HCT116 (cell line): ENCODE data around the gene GRK5. TPM values are rescaled to one million over a fixed set of nuclear protein-coding genes. Genes with fewer than 3 reads are reported as not detected.

ENCODE experiments used
- ATAC-seq: fragments of 200-7000 bp; cut with Tn5 transposase; 2 replicates; pipeline ENCODE4 v1.9.1; 2020; ENCODE audit warnings: mild to moderate bottlenecking, moderate library complexity
- BruUV-seq: library from RNA; stranded (reverse); fragments of 400-500 nt; replicated peaks from 2 replicates; lab custom pipeline; 2021; lab: Mats Ljungman, UMichigan
- CTCF ChIA-PET: fragments of 300-600 bp; sonication (Branson Sonifier 250); formaldehyde crosslinking; loops from one replicate; lab custom pipeline; 2021; ENCODE audit warnings: antibody characterized with exemption; lab: Charles Lee
- POLR2A ChIA-PET: fragments of 300-600, 350-600 bp; sonication (Branson Sonifier 250); formaldehyde crosslinking; loops from one replicate; lab custom pipeline; 2021; ENCODE audit warnings: antibody characterized with exemption; lab: Charles Lee
- RAD21 ChIA-PET, 2 experiments: fragments of 300-600 bp; sonication (Branson Sonifier 250); formaldehyde crosslinking; loops; one replicate each; lab custom pipeline; 2023; ENCODE audit warnings: low total read pairs in 2 of 2; ENCODE audit not compliant: uncharacterized antibody in 2 of 2, unreplicated experiment in 2 of 2, low non-redundant PET in 1 of 2; lab: Charles Lee
- DNase-seq: peaks from one replicate; pipeline ENCODE4 v3.0.0-alpha.2; 2010; ENCODE audit warnings: low read depth, low spot score
- H2AFZ ChIP-seq: fragments of 200-600 bp; shearing (Covaris generic), sonication (generic); 2 replicates; pipeline ENCODE4 v1.6.1; 2017; ENCODE audit warnings: low read depth, mixed run types, mixed read lengths, antibody characterized with exemption, low read length; ENCODE audit not compliant: poor library complexity, severe bottlenecking
- H3K27ac ChIP-seq: 2 replicates; pipeline ENCODE4 v1.5.1; 2012; ENCODE audit warnings: low read depth, low read length
- H3K27me3 ChIP-seq: fragments of 200-600 bp; sonication (generic); 2 replicates; pipeline ENCODE4 v1.6.1; 2016; ENCODE audit warnings: mixed run types, low read length, mixed read lengths; ENCODE audit not compliant: insufficient read depth
- H3K36me3 ChIP-seq, 2 experiments: fragments of 200-500 bp in 1 of 2; fragments of 200-600 bp in 1 of 2; sonication (Bioruptor generic) in 1 of 2; sonication (generic) in 1 of 2; 2 replicates each; pipeline versions ENCODE4 v1.5.1 to v1.6.1; 2014 to 2016; ENCODE audit warnings: low read length in 2 of 2, inconsistent platforms in 1 of 2, mixed read lengths in 1 of 2, mixed run types in 1 of 2; ENCODE audit not compliant: insufficient read depth in 2 of 2, control insufficient read depth in 1 of 2
- H3K4me1 ChIP-seq, 2 experiments: fragments of 200-600 bp in 1 of 2; sonication (generic) in 1 of 2; 2 replicates each; pipeline versions ENCODE4 v1.5.1 to v1.6.1; 2012 to 2017; ENCODE audit warnings: low read length in 2 of 2, inconsistent platforms in 1 of 2, mild to moderate bottlenecking in 1 of 2, mixed read lengths in 1 of 2, mixed run types in 1 of 2, moderate library complexity in 1 of 2; ENCODE audit not compliant: insufficient read depth in 2 of 2, control insufficient read depth in 1 of 2
- H3K4me2 ChIP-seq: fragments of 200-600 bp; sonication (generic); 2 replicates; pipeline ENCODE4 v1.6.1; 2017; ENCODE audit warnings: mixed run types, low read length, mixed read lengths
- H3K4me3 ChIP-seq, 2 experiments: fragments of 200-600 bp in 1 of 2; sonication (generic) in 1 of 2; replicated peaks in 1 of 2; 2 replicates each; pipeline ENCODE4 v1.5.1; 2011 to 2016; ENCODE audit warnings: low read length in 2 of 2, control low read depth in 1 of 2, low read depth in 1 of 2, mild to moderate bottlenecking in 1 of 2, mixed read lengths in 1 of 2, mixed run types in 1 of 2
- H3K79me2 ChIP-seq: fragments of 200-600 bp; sonication (generic); 2 replicates; pipeline ENCODE4 v1.6.1; 2017; ENCODE audit warnings: mild to moderate bottlenecking, mixed run types, low read length, moderate library complexity, mixed read lengths; ENCODE audit not compliant: insufficient read depth
- H3K9ac ChIP-seq: fragments of 200-600 bp; sonication (generic); 2 replicates; pipeline ENCODE4 v1.6.1; 2016; ENCODE audit warnings: low read length, mixed read lengths
- H3K9me2 ChIP-seq: fragments of 200-600 bp; sonication (generic), shearing (Covaris generic); 2 replicates; pipeline ENCODE4 v1.6.1; 2017; ENCODE audit warnings: mixed run types, mild to moderate bottlenecking, moderate library complexity; ENCODE audit not compliant: insufficient read depth
- H3K9me3 ChIP-seq, 2 experiments: fragments of 200-500 bp in 1 of 2; fragments of 200-600 bp in 1 of 2; sonication (Bioruptor generic) in 1 of 2; sonication (generic) in 1 of 2; 2 replicates each; pipeline ENCODE4 v1.6.1; 2014 to 2017; ENCODE audit warnings: low read length in 2 of 2, mixed read lengths in 2 of 2, inconsistent platforms in 1 of 2, low read depth in 1 of 2, mild to moderate bottlenecking in 1 of 2, mixed run types in 1 of 2, moderate library complexity in 1 of 2; ENCODE audit not compliant: control insufficient read depth in 1 of 2, insufficient read depth in 1 of 2
- H4K20me1 ChIP-seq: fragments of 200-600 bp; sonication (generic), shearing (Covaris generic); 2 replicates; pipeline ENCODE4 v1.6.1; 2017; ENCODE audit warnings: mixed run types, mild to moderate bottlenecking, moderate library complexity; ENCODE audit not compliant: insufficient read depth
- ATF3 ChIP-seq: IDR thresholded peaks from 2 replicates; pipeline ENCODE4 v1.6.1; 2012
- CBX3 ChIP-seq: IDR thresholded peaks from 2 replicates; pipeline ENCODE4 v1.6.1; 2012; ENCODE audit warnings: low read depth
- EGR1 ChIP-seq: IDR thresholded peaks from 2 replicates; pipeline ENCODE4 v1.6.1; 2012; ENCODE audit warnings: low read depth
- ELF1 ChIP-seq: IDR thresholded peaks from 2 replicates; pipeline ENCODE4 v1.6.1; 2012; ENCODE audit warnings: low read depth, borderline replicate concordance
- EZH2 ChIP-seq: fragments of 200-600 bp; sonication (generic); IDR thresholded peaks from 2 replicates; pipeline ENCODE4 v1.6.1; 2017; ENCODE audit warnings: antibody characterized with exemption, mixed run types
- EZH2phosphoT487 ChIP-seq: fragments of 200-600 bp; IDR thresholded peaks from 2 replicates; pipeline ENCODE4 v1.6.1; 2018; ENCODE audit warnings: antibody characterized with exemption, borderline replicate concordance
- MAX ChIP-seq: IDR thresholded peaks from 2 replicates; pipeline ENCODE4 v1.6.1; 2012
- POLR2A ChIP-seq: IDR thresholded peaks from 2 replicates; pipeline ENCODE4 v1.7.0; 2011; ENCODE audit warnings: borderline replicate concordance; ENCODE audit not compliant: insufficient read depth, insufficient read length; ENCODE audit errors: extremely low read depth
- POLR2AphosphoS5 ChIP-seq: IDR thresholded peaks from 2 replicates; pipeline ENCODE4 v1.6.1; 2011; ENCODE audit warnings: mild to moderate bottlenecking, low read depth, low read length, moderate library complexity
- RAD21 ChIP-seq: IDR thresholded peaks from 2 replicates; pipeline ENCODE4 v1.6.1; 2012; ENCODE audit warnings: low read depth, mild to moderate bottlenecking
- REST ChIP-seq: IDR thresholded peaks from 2 replicates; pipeline ENCODE4 v1.6.1; 2012; ENCODE audit warnings: low read depth
- SIN3A ChIP-seq: IDR thresholded peaks from 2 replicates; pipeline ENCODE4 v1.6.1; 2012; ENCODE audit warnings: low read depth
- SP1 ChIP-seq: IDR thresholded peaks from 2 replicates; pipeline ENCODE4 v1.6.1; 2012; ENCODE audit warnings: low read depth
- YY1 ChIP-seq: IDR thresholded peaks from 2 replicates; pipeline ENCODE4 v1.6.1; 2011; ENCODE audit warnings: low read length, low read depth, moderate library complexity, mild to moderate bottlenecking; ENCODE audit not compliant: insufficient replicate concordance; ENCODE audit errors: extremely low read depth
- ZBTB33 ChIP-seq: IDR thresholded peaks from 2 replicates; pipeline ENCODE4 v1.6.1; 2011; ENCODE audit warnings: mild to moderate bottlenecking, low read length, moderate library complexity; ENCODE audit not compliant: insufficient replicate concordance; ENCODE audit errors: extremely low read depth
- intact Hi-C: fragments of 100-400 bp; cut with micrococcal nuclease; formaldehyde crosslinking; loops from 2 replicates; pipeline ENCODE4 v1.10.0; 2022
- total RNA-seq: library from RNA; stranded (reverse); gene quantifications from one replicate; pipeline ENCODE4 v1.2.1, GENCODE V29; 2021; ENCODE audit not compliant: unreplicated experiment

The GRK5 gene
- total RNA-seq, 1 experiment from 2014 or later: 7.3 TPM

GRCh38 chr10:119337223-119337622 is 129.9 kb downstream of the GRK5 start:
- CTCF ChIA-PET: no interaction called here
- Histone ChIP-seq H3K27ac (no peak overlapping the region), H2AFZ (no peak overlapping the region), H3K36me3 (no peaks in the 10 kb centered on the region), H3K9ac (no peak overlapping the region), H3K4me3 (no peak overlapping the region), H3K9me3 (no peaks in the 10 kb centered on the region), H3K27me3 (no peaks in the 10 kb centered on the region), H3K79me2 (no peaks in the 10 kb centered on the region), H4K20me1 (no peaks in the 10 kb centered on the region), H3K4me2 (no peak overlapping the region), H3K9me2 (no peaks in the 10 kb centered on the region), H3K4me1 (peaks cover 10 to 35% of the 10 kb centered on the region in 2 experiments; a peak in 3 of 4 replicates)
- RAD21 ChIA-PET: no interaction called here
- POLR2A ChIA-PET: no interaction called here
- BruUV-seq: no TSS peak
- intact Hi-C loops: no loop called here
- DNase-seq (no peak), ATAC-seq (no peak)
- TF ChIP-seq POLR2AphosphoS5 (no peak), EZH2 (no peak), MAX (no peak), SIN3A (no peak), EZH2phosphoT487 (no peak), YY1 (no peak), SP1 (no peak), ZBTB33 (no peak), ELF1 (no peak), EGR1 (no peak), POLR2A (no peak), REST (no peak), RAD21 (no peak), CBX3 (no peak), ATF3 (no peak)
